HAP-1 (cell line): ENCODE data around the gene UBE2O.

Experiments
- DNase-seq, 2 experiments: peaks; one replicate each; pipeline ENCODE4 v3.0.0-alpha.2; 2016 to 2020; ENCODE audit warnings: low spot score in 2 of 2
- H3K27me3 ChIP-seq: fragments of 250-450 bp; sonication (Bioruptor Pico); 2 replicates; pipeline ENCODE4 v1.5.1; 2020; ENCODE audit warnings: low read depth, mild to moderate bottlenecking, moderate library complexity
- H3K36me3 ChIP-seq: fragments of 250-450 bp; sonication (Bioruptor Pico); replicated peaks from 2 replicates; pipeline ENCODE4 v1.5.1; 2020; ENCODE audit warnings: mild to moderate bottlenecking
- H3K4me1 ChIP-seq: fragments of 250-450 bp; sonication (Bioruptor Pico); 2 replicates; pipeline ENCODE4 v1.5.1; 2020; ENCODE audit warnings: mild to moderate bottlenecking
- H3K4me3 ChIP-seq: fragments of 250-450 bp; sonication (Bioruptor Pico); 2 replicates; pipeline ENCODE4 v1.5.1; 2020; ENCODE audit warnings: mild to moderate bottlenecking, moderate library complexity
- H3K9me3 ChIP-seq: fragments of 250-450 bp; sonication (Bioruptor Pico); 2 replicates; pipeline ENCODE4 v1.5.1; 2020; ENCODE audit warnings: mild to moderate bottlenecking, moderate library complexity
- in situ Hi-C: fragments of 300-500 bp; cut with MboI; formaldehyde crosslinking; loops from 3 replicates; pipeline ENCODE4 v1.14.3; 2020; ENCODE audit warnings: low sequenced_read_pairs, inconsistent platforms, mixed read lengths

Gene UBE2O

GRCh38 chr17:76385892-76386786 lies 66.8 kb downstream of the UBE2O start:
- Histone ChIP-seq H3K36me3 (peaks cover 9% of the 10 kb centered on the region), H3K4me3 (peak overlapping the region; percentile 40), H3K27me3 (peaks cover 12% of the 10 kb centered on the region), H3K4me1 (peaks cover 26% of the 10 kb centered on the region), H3K9me3 (no peaks in the 10 kb centered on the region)
- in situ Hi-C loops, result no loop called here
- DNase-seq, result peak; percentile 66 to 90

GRCh38 chr17:76384987-76385891 lies 67.7 kb downstream of the UBE2O start:
- peak overlapping the region; percentile 40 for H3K4me3 ChIP-seq
- DNase-seq, result peak in 1 of 2 experiments; percentile 41
- peaks cover 26% of the 10 kb centered on the region for H3K4me1 ChIP-seq
- H3K27me3 ChIP-seq, result peaks cover 12% of the 10 kb centered on the region
- in situ Hi-C loops, result no loop called here
- H3K36me3 ChIP-seq, result peaks cover 4% of the 10 kb centered on the region; the same call in 1 of the 2 replicates
- H3K9me3 ChIP-seq, result no peaks in the 10 kb centered on the region

- Histone ChIP-seq H3K36me3 (peaks cover 4% of the 10 kb centered on the region; the same call in 1 of the 2 replicates), H3K4me3 (peak within 1 kb of the TSS; percentile 40), H3K4me1 (peaks cover 19% of the 10 kb centered on the region), H3K27me3 (peaks cover 12% of the 10 kb centered on the region), H3K9me3 (no peaks in the 10 kb centered on the region)
- in situ Hi-C loops, result no loop called here
- DNase-seq, result peak; percentile 58 to 81
These were observed 68.5 kb downstream of the UBE2O start, which contains the start of gene SPHK1 for GRCh38 chr17:76384222-76384986. SPHK1 (plus strand) TSS chr17:76384609; CDS start chr17:76385645, 1,036 bp downstream.

- peaks cover 12% of the 10 kb centered on the region for H3K27me3 ChIP-seq
- in situ Hi-C loops, result no loop called here
- peak overlapping the region; percentile 40 for H3K4me3 ChIP-seq
These were observed 69.3 kb downstream of the UBE2O start for GRCh38 chr17:76383546-76384221.

GRCh38 chr17:76382803-76383545 lies 70.0 kb downstream of the UBE2O start:
- peaks cover 12% of the 10 kb centered on the region for H3K27me3 ChIP-seq
- H3K9me3 ChIP-seq, result no peaks in the 10 kb centered on the region
- in situ Hi-C loops, result no loop called here
- H3K36me3 ChIP-seq, result no peaks in the 10 kb centered on the region; the same call in 1 of the 2 replicates
- peak; percentile 42 to 69 for DNase-seq
- H3K4me3 ChIP-seq, result peak overlapping the region; percentile 40
- peaks cover 14% of the 10 kb centered on the region for H3K4me1 ChIP-seq

More at GRCh38 chr17:76383546-76384221, 69.3 kb downstream of the UBE2O start:
- Histone ChIP-seq H3K36me3 (no peaks in the 10 kb centered on the region; the same call in 1 of the 2 replicates), H3K9me3 (no peaks in the 10 kb centered on the region), H3K4me1 (peaks cover 14% of the 10 kb centered on the region)
- DNase-seq, result peak; percentile 27 to 66

GRCh38 chr17:76382351-76382802 lies 70.6 kb downstream of the UBE2O start:
- in situ Hi-C loops, result no loop called here
- Histone ChIP-seq H3K4me1 (peaks cover 14% of the 10 kb centered on the region), H3K4me3 (peak overlapping the region; percentile 40), H3K36me3 (no peaks in the 10 kb centered on the region; the same call in 1 of the 2 replicates), H3K9me3 (no peaks in the 10 kb centered on the region), H3K27me3 (peaks cover 12% of the 10 kb centered on the region)
- peak in 1 of 2 experiments; percentile 64 for DNase-seq

GRCh38 chr17:76381633-76382350 lies 71.2 kb downstream of the UBE2O start:
- Histone ChIP-seq H3K27me3 (peaks cover 12% of the 10 kb centered on the region), H3K4me3 (no peak overlapping the region), H3K36me3 (no peaks in the 10 kb centered on the region), H3K4me1 (peaks cover 14% of the 10 kb centered on the region), H3K9me3 (no peaks in the 10 kb centered on the region)
- in situ Hi-C loops, result no loop called here
- DNase-seq, result no peak

- Histone ChIP-seq H3K9me3 (no peaks in the 10 kb centered on the region), H3K4me1 (peaks cover 13% of the 10 kb centered on the region), H3K4me3 (no peak overlapping the region), H3K36me3 (no peaks in the 10 kb centered on the region), H3K27me3 (peaks cover 3% of the 10 kb centered on the region)
- no peak for DNase-seq
- in situ Hi-C loops, result no loop called here
These were observed 73.1 kb downstream of the UBE2O start for GRCh38 chr17:76379646-76380376.

- Histone ChIP-seq H3K4me1 (peaks cover 13% of the 10 kb centered on the region), H3K4me3 (no peak overlapping the region), H3K36me3 (no peaks in the 10 kb centered on the region), H3K9me3 (no peaks in the 10 kb centered on the region), H3K27me3 (no peaks in the 10 kb centered on the region)
- in situ Hi-C loops, result no loop called here
- DNase-seq, result no peak
These were observed 73.7 kb downstream of the UBE2O start for GRCh38 chr17:76379275-76379641.

GRCh38 chr17:76378548-76379274 lies 74.2 kb downstream of the UBE2O start:
- Histone ChIP-seq H3K4me1 (peaks cover 9% of the 10 kb centered on the region), H3K4me3 (no peak overlapping the region), H3K9me3 (no peaks in the 10 kb centered on the region), H3K36me3 (no peaks in the 10 kb centered on the region), H3K27me3 (no peaks in the 10 kb centered on the region)
- in situ Hi-C loops, result no loop called here
- no peak for DNase-seq
